Adrenal gland (tissue), 12 donors: Measurements from ENCODE around the gene SAMM50. TPM values are rescaled to one million over a fixed set of nuclear protein-coding genes. Genes with fewer than 3 reads are reported as not detected.

Source experiments
- DNase-seq, 7 donors: peaks; one replicate each; pipeline ENCODE4 v3.0.0-alpha.2; 2019 to 2020
- H3K27ac ChIP-seq, 5 donors: fragments of 200-600 bp; sonication (generic) in 4 of 5; 1 replicate in 3 of 5; 2 replicates in 2 of 5; pipeline versions ENCODE4 v1.5.1 to v1.8.0; 2016 to 2020; ENCODE audit warnings: mild to moderate bottlenecking in 1 of 5
- H3K27me3 ChIP-seq: fragments of 200-600 bp; 2 replicates; pipeline ENCODE4 v1.8.0; 2021
- H3K36me3 ChIP-seq, 2 donors: fragments of 200-600 bp; replicated peaks in 1 of 2; 1 replicate in 1 of 2; 2 replicates in 1 of 2; pipeline versions ENCODE4 v1.5.1 to v1.8.0; 2018 to 2022
- H3K4me1 ChIP-seq, 2 donors: fragments of 200-600 bp; replicated peaks in 1 of 2; 1 replicate in 1 of 2; 2 replicates in 1 of 2; pipeline versions ENCODE4 v1.5.1 to v1.8.0; 2018 to 2021
- H3K4me3 ChIP-seq, 4 donors: fragments of 200-600 bp; sonication (generic) in 3 of 4; one replicate each; pipeline ENCODE4 v1.5.1; 2016 to 2018
- H3K9me3 ChIP-seq, 3 donors: fragments of 200-600 bp; sonication (generic) in 1 of 3; replicated peaks in 1 of 3; 1 replicate in 2 of 3; 2 replicates in 1 of 3; pipeline versions ENCODE4 v1.5.1 to v1.8.0; 2016 to 2021
- CTCF ChIP-seq, 6 experiments: fragments of 450-650 bp in 4 of 6; fragments of 200-600 bp in 2 of 6; sonication (generic) in 1 of 6; IDR thresholded peaks; 1 replicate in 5 of 6; 2 replicates in 1 of 6; pipeline versions ENCODE4 v1.5.1 to v1.8.0; 2016 to 2021; ENCODE audit warnings: antibody characterized with exemption in 6 of 6, mild to moderate bottlenecking in 2 of 6, moderate library complexity in 1 of 6
- POLR2A ChIP-seq, 2 donors: fragments of 450-650 bp; IDR thresholded peaks; one replicate each; pipeline ENCODE4 v1.6.1; 2017; ENCODE audit warnings: antibody characterized with exemption in 2 of 2, mild to moderate bottlenecking in 2 of 2, moderate library complexity in 1 of 2
- WGBS, 4 donors: extraction: QIAGEN DNeasy Blood & Tissue Kit in 2 of 4; methylation state at CpG; one replicate each; pipeline versions ENCODE4 v1.1.5 to v1.1.7; 2013 to 2017; 5-methylcytosine and 5-hydroxymethylcytosine counted together
- intact Hi-C, 2 donors: fragments of 100-400 bp; cut with DNase I; formaldehyde crosslinking; loops; one replicate each; pipeline versions ENCODE4 v1.14.1 to v1.15.0; 2022 to 2023
- polyA plus RNA-seq, 3 donors: library from polyadenylated mRNA; stranded (reverse); fragments of 200-250 nt in 2 of 3; fragments of 350-450 nt in 1 of 3; fragmentation: Illumina TruSeq in 1 of 3; extraction: RNeasy Lipid Tissue Mini Kit (QIAGEN cat#74804) in 1 of 3; gene quantifications; one replicate each; pipeline ENCODE4 v1.2.3, GENCODE V29; 2013 to 2014
- total RNA-seq, 9 donors: library from RNA; depleted of rRNA in 4 of 9; stranded (reverse); fragments of >200 nt in 4 of 9; fragments of 120-200 nt in 1 of 9; fragmentation: NEBNext Ultra II Directional in 1 of 9; extraction: Animal tissue kit (Norgen Biotek cat#: 25700) in 1 of 9; gene quantifications; one replicate each; pipeline versions ENCODE4 v1.1.0 to v1.2.4, GENCODE V29; 2013 to 2023
- donor health status: healthy with polysubstance abuse.
- donor health status: Bipolar disorder and iron deficiency.
- donor health status: DM: yes; HTN: yes; CAD: no.
- donor health status: DM: no; HTN: no; CAD: no.
- donor health status: DM: no; HTN: no; CAD: no.
- donor health status: DM: yes; HTN: yes; CAD: no.

SAMM50 gene
- total and polyA plus RNA-seq, 12 donors = 15.8 to 91.5 (median 57.2) TPM

- Histone ChIP-seq H3K36me3 (peaks cover 0 to 91% of the 10 kb centered on the region in 2 donors), H3K27me3 (no peaks in the 10 kb centered on the region), H3K9me3 (no peaks in the 10 kb centered on the region), H3K4me1 (peaks cover 0 to 3% of the 10 kb centered on the region in 2 donors), H3K27ac (no peak overlapping the region), H3K4me3 (no peak overlapping the region)
- TF ChIP-seq POLR2A (IDR thresholded peaks at IDR 0.05) (no peak), CTCF (IDR thresholded peaks at IDR 0.05) (no peak)
- DNase-seq = no peak
- WGBS, 4 donors = 84 to 90% (median 85%) methylated on average over 8 of the region's 8 CpGs
- intact Hi-C loops = no loop called here
These were observed 33.0 kb downstream of the SAMM50 start for GRCh38 chr22:43988116-43988820.

- no peak overlapping the region for H3K4me3 ChIP-seq
- peaks cover 0 to 84% of the 10 kb centered on the region in 2 donors for H3K36me3 ChIP-seq
These were observed 33.7 kb downstream of the SAMM50 start for GRCh38 chr22:43988960-43989359.

GRCh38 chr22:43990044-43990443 lies 34.8 kb downstream of the SAMM50 start:
- 84 to 93% (median 90%) methylated on average over 12 to 13 of the region's 13 CpGs for WGBS, 4 donors
- H3K4me3 ChIP-seq = no peak overlapping the region
- TF ChIP-seq CTCF (IDR thresholded peaks at IDR 0.05) (no peak), POLR2A (IDR thresholded peaks at IDR 0.05) (no peak)

More at GRCh38 chr22:43988960-43989359, 33.7 kb downstream of the SAMM50 start:
- intact Hi-C loops = no loop called here
- TF ChIP-seq CTCF (IDR thresholded peaks at IDR 0.05) (no peak), POLR2A (IDR thresholded peaks at IDR 0.05) (no peak)
- WGBS, 4 donors = 92 to 93% (median 93%) methylated on average over 10 of the region's 10 CpGs
- H3K27me3 ChIP-seq = no peaks in the 10 kb centered on the region
- no peaks in the 10 kb centered on the region for H3K9me3 ChIP-seq
- H3K4me1 ChIP-seq = peaks cover 0 to 10% of the 10 kb centered on the region in 2 donors
- DNase-seq = no peak
- no peak overlapping the region for H3K27ac ChIP-seq

GRCh38 chr22:43991316-43992020 lies 36.2 kb downstream of the SAMM50 start:
- Histone ChIP-seq H3K4me3 (no peak overlapping the region), H3K27me3 (no peaks in the 10 kb centered on the region), H3K27ac (no peak overlapping the region), H3K36me3 (peaks cover 0 to 59% of the 10 kb centered on the region in 2 donors), H3K4me1 (peaks cover 0 to 15% of the 10 kb centered on the region in 2 donors), H3K9me3 (no peaks in the 10 kb centered on the region)
- intact Hi-C loops = loop anchor here (5.0 kb wide), 2 partner anchors 91 to 636 kb away; no protein-coding TSS in a partner anchor
- no peak for DNase-seq
- no peak for TF ChIP-seq POLR2A (IDR thresholded peaks at IDR 0.05)
- no peak for TF ChIP-seq CTCF (IDR thresholded peaks at IDR 0.05)
- WGBS, 4 donors = 90 to 93% (median 91%) methylated on average over 11 of the region's 11 CpGs

More at GRCh38 chr22:43990044-43990443, 34.8 kb downstream of the SAMM50 start:
- no peak for DNase-seq
- Histone ChIP-seq H3K9me3 (no peaks in the 10 kb centered on the region), H3K4me1 (peaks cover 0 to 15% of the 10 kb centered on the region in 2 donors), H3K36me3 (peaks cover 0 to 73% of the 10 kb centered on the region in 2 donors), H3K27ac (no peak overlapping the region), H3K27me3 (no peaks in the 10 kb centered on the region)
- intact Hi-C loops = loop anchor here (5.0 kb wide), 2 partner anchors 92 to 637 kb away; no protein-coding TSS in a partner anchor
